HG02973 (cell line): ENCODE results near the gene FASTK.
"Not testable (repeated sequence)": the region's sequence is repeated elsewhere in the genome, so short reads cannot be mapped to it uniquely, and the experiment has no call there.

Experiments
- ATAC-seq: cut with Tn5 transposase; IDR thresholded peaks from one replicate; pipeline ENCODE4 v1.9.1; 2021; ENCODE audit warnings: moderate library complexity; ENCODE audit not compliant: unreplicated experiment

Gene FASTK

GRCh38 chr7:151032936-151033863 is 47.4 kb downstream of the FASTK start:
- ATAC-seq = no peak

GRCh38 chr7:151031011-151031410 is 49.6 kb downstream of the FASTK start:
- no peak for ATAC-seq

GRCh38 chr7:151028948-151029501 is 51.6 kb downstream of the FASTK start:
- no peak for ATAC-seq

DNA sequence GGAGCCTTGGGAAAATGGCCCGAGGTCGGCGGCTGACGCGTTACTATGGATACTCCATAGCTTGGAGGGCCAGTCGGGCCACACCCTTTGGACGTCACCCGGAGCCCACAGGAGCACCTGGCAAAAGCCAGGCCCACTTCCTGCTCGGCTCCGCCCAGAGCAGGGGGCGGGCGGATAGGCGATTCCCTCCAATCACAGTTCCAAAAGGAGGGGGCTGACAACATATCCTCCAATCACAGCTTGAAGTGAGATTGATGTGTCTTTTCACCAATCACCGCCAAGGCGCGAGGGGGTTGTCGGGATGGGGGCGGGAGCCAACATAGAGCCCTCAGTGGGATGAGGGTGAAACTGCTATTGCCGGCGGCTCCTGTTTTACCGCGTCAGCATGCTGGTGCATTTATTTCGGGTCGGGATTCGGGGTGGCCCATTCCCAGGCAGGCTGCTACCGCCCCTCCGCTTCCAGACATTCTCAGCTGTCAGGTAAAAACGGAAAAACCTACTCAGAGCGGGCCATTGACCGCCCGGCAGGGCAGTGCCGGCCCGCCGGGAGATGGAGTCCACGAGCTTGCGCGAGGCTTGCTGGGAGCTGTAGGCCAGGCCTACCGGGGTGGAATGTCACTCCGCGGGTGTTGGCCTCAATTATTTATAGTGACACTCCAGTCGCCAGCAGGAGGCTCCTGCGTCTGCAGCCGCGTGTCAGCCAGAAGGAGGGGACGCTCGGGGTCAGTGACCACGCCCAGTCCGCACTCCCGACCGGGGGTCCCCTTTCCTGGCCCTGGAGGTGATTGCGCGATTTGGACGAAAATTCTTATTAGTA is 52.3 kb downstream of the FASTK start, which contains the start of gene ABCB8:
Gene ABCB8, plus strand, starts transcription at position 320 of the 817 bp plus-strand sequence. Its CDS starts 66 bp downstream, at position 386.
- peak; percentile 95 for ATAC-seq

- ATAC-seq = not testable (repeated sequence)
Observed at GRCh38 chr7:151027728-151028130, 52.9 kb downstream of the FASTK start.

GRCh38 chr7:151026771-151027727 is 53.6 kb downstream of the FASTK start:
- ATAC-seq = not testable (repeated sequence)
